ENCODE measurements around the gene LMLN.

DNA sequence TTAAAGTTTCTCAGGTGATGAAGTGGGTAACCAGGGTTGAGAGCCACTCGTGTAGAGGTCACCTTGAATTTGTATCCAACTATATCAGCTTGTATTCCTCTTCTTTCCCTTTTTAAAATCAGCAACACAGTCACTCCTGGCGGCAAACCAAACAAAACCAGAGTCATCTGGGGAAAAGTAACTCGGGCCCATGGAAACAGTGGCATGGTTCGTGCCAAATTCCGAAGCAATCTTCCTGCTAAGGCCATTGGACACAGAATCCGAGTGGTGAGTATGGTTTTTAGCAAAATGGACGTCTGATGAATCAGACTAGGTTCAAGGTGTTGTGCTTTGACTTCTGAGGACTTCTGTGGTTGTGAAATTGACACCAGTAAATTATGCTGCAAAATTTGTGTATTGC, 6.1 kb upstream of the LMLN start:
- TF ChIP-seq, protein P1, sequence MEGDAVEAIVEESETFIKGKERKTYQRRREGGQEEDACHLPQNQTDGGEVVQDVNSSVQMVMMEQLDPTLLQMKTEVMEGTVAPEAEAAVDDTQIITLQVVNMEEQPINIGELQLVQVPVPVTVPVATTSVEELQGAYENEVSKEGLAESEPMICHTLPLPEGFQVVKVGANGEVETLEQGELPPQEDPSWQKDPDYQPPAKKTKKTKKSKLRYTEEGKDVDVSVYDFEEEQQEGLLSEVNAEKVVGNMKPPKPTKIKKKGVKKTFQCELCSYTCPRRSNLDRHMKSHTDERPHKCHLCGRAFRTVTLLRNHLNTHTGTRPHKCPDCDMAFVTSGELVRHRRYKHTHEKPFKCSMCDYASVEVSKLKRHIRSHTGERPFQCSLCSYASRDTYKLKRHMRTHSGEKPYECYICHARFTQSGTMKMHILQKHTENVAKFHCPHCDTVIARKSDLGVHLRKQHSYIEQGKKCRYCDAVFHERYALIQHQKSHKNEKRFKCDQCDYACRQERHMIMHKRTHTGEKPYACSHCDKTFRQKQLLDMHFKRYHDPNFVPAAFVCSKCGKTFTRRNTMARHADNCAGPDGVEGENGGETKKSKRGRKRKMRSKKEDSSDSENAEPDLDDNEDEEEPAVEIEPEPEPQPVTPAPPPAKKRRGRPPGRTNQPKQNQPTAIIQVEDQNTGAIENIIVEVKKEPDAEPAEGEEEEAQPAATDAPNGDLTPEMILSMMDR (IDR thresholded peaks at IDR 0.05; ENCODE audit: insufficient read depth, low read length, poor library complexity, severe bottlenecking) = no peak
- no peak for TF ChIP-seq EZH2phosphoT487 (conservative IDR thresholded peaks at IDR 0.05; ENCODE audit: low read length)

Measured in SU-DHL-6 (cell line).